ENCODE measurements around the gene CRHR1.

- TF ChIP-seq, protein P1, sequence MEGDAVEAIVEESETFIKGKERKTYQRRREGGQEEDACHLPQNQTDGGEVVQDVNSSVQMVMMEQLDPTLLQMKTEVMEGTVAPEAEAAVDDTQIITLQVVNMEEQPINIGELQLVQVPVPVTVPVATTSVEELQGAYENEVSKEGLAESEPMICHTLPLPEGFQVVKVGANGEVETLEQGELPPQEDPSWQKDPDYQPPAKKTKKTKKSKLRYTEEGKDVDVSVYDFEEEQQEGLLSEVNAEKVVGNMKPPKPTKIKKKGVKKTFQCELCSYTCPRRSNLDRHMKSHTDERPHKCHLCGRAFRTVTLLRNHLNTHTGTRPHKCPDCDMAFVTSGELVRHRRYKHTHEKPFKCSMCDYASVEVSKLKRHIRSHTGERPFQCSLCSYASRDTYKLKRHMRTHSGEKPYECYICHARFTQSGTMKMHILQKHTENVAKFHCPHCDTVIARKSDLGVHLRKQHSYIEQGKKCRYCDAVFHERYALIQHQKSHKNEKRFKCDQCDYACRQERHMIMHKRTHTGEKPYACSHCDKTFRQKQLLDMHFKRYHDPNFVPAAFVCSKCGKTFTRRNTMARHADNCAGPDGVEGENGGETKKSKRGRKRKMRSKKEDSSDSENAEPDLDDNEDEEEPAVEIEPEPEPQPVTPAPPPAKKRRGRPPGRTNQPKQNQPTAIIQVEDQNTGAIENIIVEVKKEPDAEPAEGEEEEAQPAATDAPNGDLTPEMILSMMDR (IDR thresholded peaks at IDR 0.05) = no peak
- no peak for TF ChIP-seq POLR2A (IDR thresholded peaks at IDR 0.05)
Observed at GRCh38 chr17:45867702-45868101, 83.6 kb downstream of the CRHR1 start.

All from lower leg skin (tissue), 3 donors.